Right lobe of liver (tissue), 4 donors: ENCODE results near the gene COL16A1.

Experiments
- CTCF ChIP-seq, 4 donors: fragments of 200-600 bp in 3 of 4; fragments of 450-650 bp in 1 of 4; IDR thresholded peaks; one replicate each; pipeline versions ENCODE4 v1.5.1 to v1.8.0; 2016 to 2022; ENCODE audit warnings: antibody characterized with exemption in 4 of 4, mild to moderate bottlenecking in 2 of 4
- POLR2A ChIP-seq: fragments of 450-650 bp; IDR thresholded peaks from one replicate; pipeline ENCODE4 v1.6.1; 2017; ENCODE audit warnings: antibody characterized with exemption, mild to moderate bottlenecking
- donor health status: DM: no; HTN: no; CAD: no.
- donor health status: DM: no; HTN: no; CAD: no.
- donor health status: DM: no; HTN: yes; CAD: no.

GRCh38 chr1:31670593-31670964, 33.2 kb downstream of the COL16A1 start:
- TF ChIP-seq CTCF (IDR thresholded peaks at IDR 0.05) (no peak), POLR2A (no peak)
